IMR-90 (cell line): Measurements from ENCODE around the gene OR6S1. TPM values are rescaled to one million over a fixed set of nuclear protein-coding genes. Genes with fewer than 3 reads are reported as not detected.

Experiments used
- microRNA-seq, 2 experiments: library from miRNA; stranded (forward) in 1 of 2; unstranded in 1 of 2; fragments of 10-50 nt in 1 of 2; fragments of <30 nt in 1 of 2; gene quantifications in 1 of 2; microRNA quantifications in 1 of 2; one replicate each; pipeline versions ENCODE3 to v1.1.0; 2013 to 2020; ENCODE audit not compliant: insufficient read depth in 1 of 2, insufficient read length in 1 of 2, unreplicated experiment in 1 of 2
- polyA plus RNA-seq, 3 experiments: library from polyadenylated mRNA; depleted of rRNA; stranded (reverse); fragments of >200 nt; gene quantifications; 2 replicates each; pipeline ENCODE4 v1.2.3, GENCODE V29; 2012; ENCODE audit warnings: low replicate concordance in 1 of 3
- small RNA-seq, 5 experiments: library from RNA; depleted of rRNA; stranded (forward); fragments of <200 nt; gene quantifications; one replicate each; pipeline ENCODE3, GENCODE V24; 2012
- total RNA-seq: library from RNA; depleted of rRNA; stranded (reverse); fragments of >200 nt; gene quantifications from 2 replicates; pipeline ENCODE4 v1.2.3, GENCODE V29; 2012; rRNA removed

The OR6S1 gene
- total and polyA plus RNA-seq, 2 of the 4 experiments (the other 2 are of a cell fraction), result not detected

Small RNAs within 50 kb of the gene (microRNA-seq; reads per million reads assigned to microRNA genes)
- gene RF00019 (ENCODE audit: insufficient read depth, insufficient read length), result not detected

Small RNAs within 50 kb of the gene (small RNA-seq; reads per million reads assigned to genes)
- gene RF00019, result 0 reads per million in 5 experiments

Other genes with a start within 250 kb of the OR6S1 start
- 7.8 and 12.4 TPM in 2 replicates for gene TEP1, start 228.2 kb downstream of the OR6S1 start, total RNA-seq
- 9.8 and 10.7 TPM in 2 replicates for gene TEP1, start 228.2 kb downstream of the OR6S1 start, polyA plus RNA-seq (2012; rRNA removed)
- under 0.01 TPM in 2 replicates for gene KLHL33, start 205.5 kb downstream of the OR6S1 start, total RNA-seq
- 0.03 TPM in 2 replicates for gene KLHL33, start 205.5 kb downstream of the OR6S1 start, polyA plus RNA-seq (2012; rRNA removed)
- 32.4 and 38.0 TPM in 2 replicates for gene OSGEP, start 186.9 kb downstream of the OR6S1 start, total RNA-seq
- 23.1 and 24.7 TPM in 2 replicates for gene OSGEP, start 186.9 kb downstream of the OR6S1 start, polyA plus RNA-seq (2012; rRNA removed)
- 125 and 141 TPM in 2 replicates for gene APEX1, start 186.5 kb downstream of the OR6S1 start, total RNA-seq
- 241 and 242 TPM in 2 replicates for gene APEX1, start 186.5 kb downstream of the OR6S1 start, polyA plus RNA-seq (2012; rRNA removed)
- gene PIP4P1, start 180.3 kb downstream of the OR6S1 start, total RNA-seq, result 15.0 and 15.2 TPM in 2 replicates
- 27.2 and 27.8 TPM in 2 replicates for gene PIP4P1, start 180.3 kb downstream of the OR6S1 start, polyA plus RNA-seq (2012; rRNA removed)
- gene PNP, start 172.3 kb downstream of the OR6S1 start, total RNA-seq, result 60.3 and 68.8 TPM in 2 replicates
- 49.0 and 53.4 TPM in 2 replicates for gene PNP, start 172.3 kb downstream of the OR6S1 start, polyA plus RNA-seq (2012; rRNA removed)
- gene RNASE10, start 136.2 kb downstream of the OR6S1 start, total RNA-seq, result not detected in 2 replicates
- not detected in 2 replicates for gene RNASE10, start 136.2 kb downstream of the OR6S1 start, polyA plus RNA-seq (2012; rRNA removed)
- not detected in 2 replicates for gene RNASE9, start 80.6 kb downstream of the OR6S1 start, total RNA-seq
- gene RNASE9, start 80.6 kb downstream of the OR6S1 start, polyA plus RNA-seq (2012; rRNA removed), result not detected in 2 replicates
- not detected in 2 replicates for gene RNASE11, start 53.7 kb downstream of the OR6S1 start, total RNA-seq
- not detected in 2 replicates for gene RNASE11, start 53.7 kb downstream of the OR6S1 start, polyA plus RNA-seq (2012; rRNA removed)
- gene RNASE12, start 50.3 kb downstream of the OR6S1 start, total RNA-seq, result not detected in 2 replicates
- gene RNASE12, start 50.3 kb downstream of the OR6S1 start, polyA plus RNA-seq (2012; rRNA removed), result not detected in 2 replicates
- gene RNASE4, start 42.9 kb upstream of the OR6S1 start, total RNA-seq, result 8.1 and 10.4 TPM in 2 replicates
- gene RNASE4, start 42.9 kb upstream of the OR6S1 start, polyA plus RNA-seq (2012; rRNA removed), result 9.9 and 11.6 TPM in 2 replicates
- gene ANG, start 47.1 kb upstream of the OR6S1 start, total RNA-seq, result 3.6 and 3.9 TPM in 2 replicates
- gene ANG, start 47.1 kb upstream of the OR6S1 start, polyA plus RNA-seq (2012; rRNA removed), result 4.2 and 4.7 TPM in 2 replicates
- not detected in 2 replicates for gene EDDM3A, start 104.2 kb upstream of the OR6S1 start, total RNA-seq
- gene EDDM3A, start 104.2 kb upstream of the OR6S1 start, polyA plus RNA-seq (2012; rRNA removed), result not detected in 2 replicates
- not detected in 2 replicates for gene EDDM3B, start 126.7 kb upstream of the OR6S1 start, total RNA-seq
- not detected in 2 replicates for gene EDDM3B, start 126.7 kb upstream of the OR6S1 start, polyA plus RNA-seq (2012; rRNA removed)
- not detected in 2 replicates for gene RNASE6, start 139.6 kb upstream of the OR6S1 start, total RNA-seq
- not detected in 2 replicates for gene RNASE6, start 139.6 kb upstream of the OR6S1 start, polyA plus RNA-seq (2012; rRNA removed)
- gene RNASE1, start 161.2 kb upstream of the OR6S1 start, total RNA-seq, result not detected in 2 replicates
- gene RNASE1, start 161.2 kb upstream of the OR6S1 start, polyA plus RNA-seq (2012; rRNA removed), result not detected in 2 replicates
- gene RNASE3, start 249.7 kb upstream of the OR6S1 start, total RNA-seq, result not detected in 2 replicates
- gene RNASE3, start 249.7 kb upstream of the OR6S1 start, polyA plus RNA-seq (2012; rRNA removed), result not detected in 2 replicates